ENCODE measurements around the gene PEAK3.
"Not testable (repeated sequence)": the region's sequence is repeated elsewhere in the genome, so short reads cannot be mapped to it uniquely, and the experiment has no call there.

The PEAK3 gene

GRCh38 chr19:2286402-2287140 is 4.6 kb upstream of the PEAK3 start:
- Histone ChIP-seq H3K27me3 (replicated peaks; ENCODE audit: insufficient read depth, low read length) (peaks cover 8% of the 10 kb centered on the region; the same call in 1 of the 2 replicates), H3K27ac (ENCODE audit: low read length) (no peak overlapping the region), H2AFZ (ENCODE audit: low read length) (no peak overlapping the region), H3F3A (ENCODE audit: insufficient read depth, low read length) (no peaks in the 10 kb centered on the region), H3K4me3 (ENCODE audit: low read length) (no peak overlapping the region), H3K9ac (ENCODE audit: low read length) (no peak overlapping the region), H3K79me2 (ENCODE audit: low read length) (no peaks in the 10 kb centered on the region), H3K9me2 (replicated peaks; ENCODE audit: insufficient read depth, low read length) (no peaks in the 10 kb centered on the region), H3K9me3 (replicated peaks; ENCODE audit: insufficient read depth, low read length) (no peaks in the 10 kb centered on the region), H3K4me2 (ENCODE audit: low read depth, low read length) (no peak overlapping the region), H3K4me1 (ENCODE audit: low read length) (peaks cover 7% of the 10 kb centered on the region), H4K20me1 (ENCODE audit: insufficient read depth, low read length) (no peaks in the 10 kb centered on the region), H3K36me3 (replicated peaks; ENCODE audit: insufficient read depth, low read length) (no peaks in the 10 kb centered on the region)
- DNase-seq, result no peak
- TF ChIP-seq, protein P1, sequence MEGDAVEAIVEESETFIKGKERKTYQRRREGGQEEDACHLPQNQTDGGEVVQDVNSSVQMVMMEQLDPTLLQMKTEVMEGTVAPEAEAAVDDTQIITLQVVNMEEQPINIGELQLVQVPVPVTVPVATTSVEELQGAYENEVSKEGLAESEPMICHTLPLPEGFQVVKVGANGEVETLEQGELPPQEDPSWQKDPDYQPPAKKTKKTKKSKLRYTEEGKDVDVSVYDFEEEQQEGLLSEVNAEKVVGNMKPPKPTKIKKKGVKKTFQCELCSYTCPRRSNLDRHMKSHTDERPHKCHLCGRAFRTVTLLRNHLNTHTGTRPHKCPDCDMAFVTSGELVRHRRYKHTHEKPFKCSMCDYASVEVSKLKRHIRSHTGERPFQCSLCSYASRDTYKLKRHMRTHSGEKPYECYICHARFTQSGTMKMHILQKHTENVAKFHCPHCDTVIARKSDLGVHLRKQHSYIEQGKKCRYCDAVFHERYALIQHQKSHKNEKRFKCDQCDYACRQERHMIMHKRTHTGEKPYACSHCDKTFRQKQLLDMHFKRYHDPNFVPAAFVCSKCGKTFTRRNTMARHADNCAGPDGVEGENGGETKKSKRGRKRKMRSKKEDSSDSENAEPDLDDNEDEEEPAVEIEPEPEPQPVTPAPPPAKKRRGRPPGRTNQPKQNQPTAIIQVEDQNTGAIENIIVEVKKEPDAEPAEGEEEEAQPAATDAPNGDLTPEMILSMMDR (IDR thresholded peaks at IDR 0.05; ENCODE audit: low read length), result no peak
- TF ChIP-seq EZH2phosphoT487 (IDR thresholded peaks at IDR 0.05; ENCODE audit: low read length) (no peak), EZH2 (optimal IDR thresholded peaks at IDR 0.05; ENCODE audit: low read depth, low read length) (no peak)

GRCh38 chr19:2283835-2284507 is 2.0 kb upstream of the PEAK3 start:
- no peak overlapping the region for H3K9ac ChIP-seq (ENCODE audit: low read length)
- no peaks in the 10 kb centered on the region for H3K9me2 ChIP-seq (replicated peaks; ENCODE audit: insufficient read depth, low read length)
- H2AFZ ChIP-seq (ENCODE audit: low read length), result no peak overlapping the region
- H3K9me3 ChIP-seq (replicated peaks; ENCODE audit: insufficient read depth, low read length), result no peaks in the 10 kb centered on the region
- no peaks in the 10 kb centered on the region for H3K36me3 ChIP-seq (replicated peaks; ENCODE audit: insufficient read depth, low read length)
- H3K79me2 ChIP-seq (ENCODE audit: low read length), result no peaks in the 10 kb centered on the region
- 0 out of 2 replicates have a peak, but pooled peaks cover 4% of the 10 kb centered on the region for H3K27me3 ChIP-seq (replicated peaks; ENCODE audit: insufficient read depth, low read length)
- no peak overlapping the region for H3K4me2 ChIP-seq (ENCODE audit: low read depth, low read length)
- H3F3A ChIP-seq (ENCODE audit: insufficient read depth, low read length), result no peaks in the 10 kb centered on the region
- no peaks in the 10 kb centered on the region for H4K20me1 ChIP-seq (ENCODE audit: insufficient read depth, low read length)
- H3K4me3 ChIP-seq (ENCODE audit: low read length), result no peak overlapping the region
- TF ChIP-seq EZH2 (optimal IDR thresholded peaks at IDR 0.05; ENCODE audit: low read depth, low read length) (no peak), EZH2phosphoT487 (IDR thresholded peaks at IDR 0.05; ENCODE audit: low read length) (no peak)
- TF ChIP-seq, protein P1 (IDR thresholded peaks at IDR 0.05; ENCODE audit: low read length), result no peak
- H3K27ac ChIP-seq (ENCODE audit: low read length), result no peak overlapping the region
- H3K4me1 ChIP-seq (ENCODE audit: low read length), result peaks cover under 1% of the 10 kb centered on the region; the same call in 1 of the 2 replicates
- DNase-seq, result no peak

DNA sequence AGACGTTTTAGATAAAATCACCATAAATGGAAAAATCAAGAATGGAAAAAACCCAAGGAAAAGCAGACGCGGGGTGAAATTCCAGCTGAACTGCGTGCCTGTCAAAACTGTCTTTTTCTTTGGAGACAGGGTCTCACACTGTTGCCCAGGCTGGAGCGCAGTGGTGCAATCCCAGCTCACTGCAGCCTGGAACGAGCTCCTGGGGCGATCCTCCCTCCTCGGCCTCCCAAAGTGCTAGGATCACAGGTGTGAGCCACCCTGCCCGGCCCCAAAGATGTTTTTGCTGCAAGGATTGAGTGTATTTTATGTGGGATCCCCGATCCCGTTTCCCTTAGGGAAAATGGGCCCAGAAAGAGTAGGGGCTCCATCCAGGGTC is 875 bp upstream of the PEAK3 start:
- Histone ChIP-seq H3K27ac (ENCODE audit: low read length) (no peak overlapping the region), H3K27me3 (replicated peaks; ENCODE audit: insufficient read depth, low read length) (0 out of 2 replicates have a peak, but pooled peaks cover 4% of the 10 kb centered on the region), H3F3A (ENCODE audit: insufficient read depth, low read length) (no peaks in the 10 kb centered on the region), H3K4me2 (ENCODE audit: low read depth, low read length) (no peak overlapping the region), H3K9me3 (replicated peaks; ENCODE audit: insufficient read depth, low read length) (no peaks in the 10 kb centered on the region), H3K4me1 (ENCODE audit: low read length) (no peaks in the 10 kb centered on the region), H3K4me3 (ENCODE audit: low read length) (no peak overlapping the region), H2AFZ (ENCODE audit: low read length) (no peak overlapping the region), H3K79me2 (ENCODE audit: low read length) (no peaks in the 10 kb centered on the region), H4K20me1 (ENCODE audit: insufficient read depth, low read length) (no peaks in the 10 kb centered on the region), H3K36me3 (replicated peaks; ENCODE audit: insufficient read depth, low read length) (no peaks in the 10 kb centered on the region), H3K9me2 (replicated peaks; ENCODE audit: insufficient read depth, low read length) (no peaks in the 10 kb centered on the region), H3K9ac (ENCODE audit: low read length) (no peak overlapping the region)
- DNase-seq, result no peak
- no peak for TF ChIP-seq EZH2phosphoT487 (IDR thresholded peaks at IDR 0.05; ENCODE audit: low read length)
- TF ChIP-seq EZH2 (optimal IDR thresholded peaks at IDR 0.05; ENCODE audit: low read depth, low read length), result no peak
- TF ChIP-seq, protein P1 (IDR thresholded peaks at IDR 0.05; ENCODE audit: low read length), result no peak

DNA sequence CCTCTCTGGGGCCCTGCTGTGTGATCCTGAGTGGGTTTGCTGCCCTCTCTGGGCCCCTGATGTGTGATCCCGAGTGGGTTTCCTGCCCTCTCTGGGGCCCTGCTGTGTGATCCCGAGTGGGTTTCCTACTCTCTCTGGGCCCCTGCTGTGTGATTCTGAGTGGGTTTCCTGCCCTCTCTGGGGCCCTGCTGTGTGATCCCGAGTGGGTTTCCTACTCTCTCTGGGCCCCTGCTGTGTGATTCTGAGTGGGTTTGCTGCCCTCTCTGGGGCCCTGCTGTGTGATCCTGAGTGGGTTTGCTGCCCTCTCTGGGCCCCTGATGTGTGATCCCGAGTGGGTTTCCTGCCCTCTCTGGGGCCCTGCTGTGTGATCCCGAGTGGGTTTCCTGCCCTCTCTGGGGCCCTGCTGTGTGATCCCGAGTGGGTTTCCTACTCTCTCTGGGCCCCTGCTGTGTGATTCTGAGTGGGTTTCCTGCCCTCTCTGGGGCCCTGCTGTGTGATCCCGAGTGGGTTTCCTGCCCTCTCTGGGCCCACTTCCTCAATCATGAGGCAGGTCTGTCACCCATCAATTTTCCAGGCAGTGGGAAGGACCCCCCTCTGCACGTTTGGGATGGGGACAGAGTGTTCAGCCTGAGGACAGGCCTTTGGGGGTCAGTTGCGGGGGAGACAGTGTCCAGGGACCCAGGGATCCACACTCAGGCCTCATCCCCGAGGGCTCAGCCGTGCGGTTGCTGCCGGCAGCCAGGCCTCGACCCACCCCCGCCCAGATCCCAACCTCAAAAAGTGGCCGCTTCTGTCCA is 512 bp downstream of the PEAK3 start:
- H3K27ac ChIP-seq (ENCODE audit: low read length); H3F3A ChIP-seq (ENCODE audit: insufficient read depth, low read length); H3K4me2 ChIP-seq (ENCODE audit: low read depth, low read length); H3K9ac ChIP-seq (ENCODE audit: low read length); H2AFZ ChIP-seq (ENCODE audit: low read length); H3K79me2 ChIP-seq (ENCODE audit: low read length); H3K36me3 ChIP-seq (replicated peaks; ENCODE audit: insufficient read depth, low read length); H3K9me2 ChIP-seq (replicated peaks; ENCODE audit: insufficient read depth, low read length); H4K20me1 ChIP-seq (ENCODE audit: insufficient read depth, low read length); H3K4me1 ChIP-seq (ENCODE audit: low read length); H3K27me3 ChIP-seq (replicated peaks; ENCODE audit: insufficient read depth, low read length); H3K4me3 ChIP-seq (ENCODE audit: low read length); H3K9me3 ChIP-seq (replicated peaks; ENCODE audit: insufficient read depth, low read length); DNase-seq: not testable (repeated sequence)
